ENCODE measurements around the gene OSR1. TPM values are rescaled to one million over a fixed set of nuclear protein-coding genes. Genes with fewer than 3 reads are reported as not detected.

OSR1 gene
- total and polyA plus RNA-seq, 8 donors: 20.5 to 50.9 (median 40.2) TPM

DNA sequence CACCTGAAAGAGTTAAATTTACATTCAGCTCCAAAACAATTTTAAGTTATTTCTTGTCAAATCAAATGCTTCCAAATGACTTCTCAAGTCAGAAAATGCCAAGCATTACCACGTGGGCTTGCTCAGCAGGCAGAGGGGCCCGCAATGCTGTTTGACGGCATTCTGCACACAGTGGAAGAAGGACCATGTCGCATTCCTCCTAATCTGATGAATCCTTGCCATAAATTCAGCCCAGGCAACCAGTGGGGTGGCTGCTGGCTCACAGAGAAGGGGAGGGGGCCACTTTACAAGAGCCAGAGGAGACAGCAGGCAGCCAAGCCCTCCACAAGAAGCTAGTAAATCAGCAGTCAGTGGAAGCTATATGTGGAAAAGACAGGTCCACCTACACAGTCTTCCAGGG is 56.7 kb downstream of the OSR1 start:
- H3K4me1 ChIP-seq: peaks cover 3 to 10% of the 10 kb centered on the region in 2 donors
- no peak overlapping the region for H3K4me3 ChIP-seq
- no peaks in the 10 kb centered on the region for H3K36me3 ChIP-seq
- H3K9me3 ChIP-seq: no peaks in the 10 kb centered on the region
- TF ChIP-seq, protein P1, sequence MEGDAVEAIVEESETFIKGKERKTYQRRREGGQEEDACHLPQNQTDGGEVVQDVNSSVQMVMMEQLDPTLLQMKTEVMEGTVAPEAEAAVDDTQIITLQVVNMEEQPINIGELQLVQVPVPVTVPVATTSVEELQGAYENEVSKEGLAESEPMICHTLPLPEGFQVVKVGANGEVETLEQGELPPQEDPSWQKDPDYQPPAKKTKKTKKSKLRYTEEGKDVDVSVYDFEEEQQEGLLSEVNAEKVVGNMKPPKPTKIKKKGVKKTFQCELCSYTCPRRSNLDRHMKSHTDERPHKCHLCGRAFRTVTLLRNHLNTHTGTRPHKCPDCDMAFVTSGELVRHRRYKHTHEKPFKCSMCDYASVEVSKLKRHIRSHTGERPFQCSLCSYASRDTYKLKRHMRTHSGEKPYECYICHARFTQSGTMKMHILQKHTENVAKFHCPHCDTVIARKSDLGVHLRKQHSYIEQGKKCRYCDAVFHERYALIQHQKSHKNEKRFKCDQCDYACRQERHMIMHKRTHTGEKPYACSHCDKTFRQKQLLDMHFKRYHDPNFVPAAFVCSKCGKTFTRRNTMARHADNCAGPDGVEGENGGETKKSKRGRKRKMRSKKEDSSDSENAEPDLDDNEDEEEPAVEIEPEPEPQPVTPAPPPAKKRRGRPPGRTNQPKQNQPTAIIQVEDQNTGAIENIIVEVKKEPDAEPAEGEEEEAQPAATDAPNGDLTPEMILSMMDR (IDR thresholded peaks at IDR 0.05): no peak
- H3K27ac ChIP-seq: no peak overlapping the region
- no peaks in the 10 kb centered on the region for H3K27me3 ChIP-seq
- intact Hi-C loops (cut with DNase I): no loop called here
- ATAC-seq (no peak), DNase-seq (no peak)

Small RNA genes lying within 50 kb of the gene (microRNA-seq; reads per million reads assigned to microRNA genes)
- 0.82 to 1.8 reads per million in 2 donors for gene MIR4757

All from left lung (tissue), 10 donors.